NCI-H1092 treated with DMSO at 0.1 percent for 48 hours (cell line): ENCODE measurements around the gene PRKCZ.
"Not testable (repeated sequence)": the region's sequence is repeated elsewhere in the genome, so short reads cannot be mapped to it uniquely, and the experiment has no call there.

Source experiments
- DNase-seq: peaks from one replicate; lab custom pipeline; 2025; lab: John Stamatoyannopoulos, UW

Gene PRKCZ

GRCh38 chr1:2135441-2135841 lies 85.2 kb downstream of the PRKCZ start:
- DNase-seq, result no peak

- DNase-seq, result no peak
These were observed 85.7 kb downstream of the PRKCZ start for GRCh38 chr1:2135941-2136340.

- no peak for DNase-seq
These were observed 86.4 kb downstream of the PRKCZ start for GRCh38 chr1:2136386-2137235.

GRCh38 chr1:2137257-2138121 lies 87.3 kb downstream of the PRKCZ start:
- no peak for DNase-seq

- not testable (repeated sequence) for DNase-seq
These were observed 88.9 kb downstream of the PRKCZ start for GRCh38 chr1:2139156-2139555.

- DNase-seq, result no peak
These were observed 90.8 kb downstream of the PRKCZ start for GRCh38 chr1:2141025-2141424.

GRCh38 chr1:2143814-2144500 lies 93.7 kb downstream of the PRKCZ start:
- DNase-seq, result no peak

GRCh38 chr1:2144501-2145090 lies 94.4 kb downstream of the PRKCZ start:
- DNase-seq, result no peak

GRCh38 chr1:2145946-2146835 lies 96.0 kb downstream of the PRKCZ start:
- DNase-seq, result no peak

GRCh38 chr1:2146836-2147517 lies 96.8 kb downstream of the PRKCZ start:
- DNase-seq, result no peak

GRCh38 chr1:2147869-2148268 lies 97.7 kb downstream of the PRKCZ start:
- not testable (repeated sequence) for DNase-seq

- DNase-seq, result no peak
These were observed 98.5 kb downstream of the PRKCZ start for GRCh38 chr1:2148691-2149090.

- DNase-seq, result no peak
These were observed 100.6 kb downstream of the PRKCZ start for GRCh38 chr1:2150801-2151200.

- DNase-seq, result no peak
These were observed 101.0 kb downstream of the PRKCZ start for GRCh38 chr1:2151252-2151651.

- no peak for DNase-seq
These were observed 101.7 kb downstream of the PRKCZ start for GRCh38 chr1:2151911-2152310.

GRCh38 chr1:2152954-2153353 lies 102.7 kb downstream of the PRKCZ start:
- no peak for DNase-seq

GRCh38 chr1:2154022-2154421 lies 103.8 kb downstream of the PRKCZ start:
- no peak for DNase-seq

GRCh38 chr1:2155147-2155598 lies 105.0 kb downstream of the PRKCZ start:
- DNase-seq, result no peak

GRCh38 chr1:2155788-2156187 lies 105.6 kb downstream of the PRKCZ start:
- DNase-seq, result no peak

GRCh38 chr1:2156866-2157265 lies 106.7 kb downstream of the PRKCZ start:
- DNase-seq, result no peak
